ENCODE data around the gene GALNT17.

GRCh38 chr7:71638108-71638507 lies 506.2 kb downstream of the GALNT17 start:
- TF ChIP-seq EP300 (IDR thresholded peaks at IDR 0.05) (no peak), CTCF (IDR thresholded peaks at IDR 0.05) (no peak), POLR2A (IDR thresholded peaks at IDR 0.05) (no peak), POLR2AphosphoS5 (IDR thresholded peaks at IDR 0.05) (no peak)

Data from upper lobe of left lung (tissue), 4 donors.